GM21381 (cell line): Measurements from ENCODE around the gene USP46.

ENCODE experiments used
- ATAC-seq: cut with Tn5 transposase; IDR thresholded peaks from one replicate; pipeline ENCODE4 v1.9.1; 2021; ENCODE audit warnings: mild to moderate bottlenecking, moderate library complexity; ENCODE audit not compliant: unreplicated experiment

The USP46 gene

DNA sequence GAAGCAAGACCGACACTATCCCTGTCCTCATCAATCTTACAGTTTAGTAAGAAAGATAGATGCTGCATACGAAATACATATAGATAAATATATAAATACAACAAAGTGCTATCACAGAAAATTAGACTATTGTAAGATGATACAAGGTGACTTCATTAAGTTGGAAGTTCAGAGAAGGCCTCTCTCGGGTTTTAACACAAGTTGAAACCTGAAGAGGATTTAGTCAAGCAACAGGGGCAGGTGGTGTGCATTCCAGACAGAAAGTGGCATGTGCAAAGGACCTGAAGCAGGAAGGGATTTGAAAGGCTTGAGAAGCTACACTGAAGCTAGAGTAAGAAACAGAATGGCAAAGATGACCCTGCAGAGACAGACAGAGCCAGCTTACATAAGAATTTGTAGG lies 36.5 kb downstream of the USP46 start:
- no peak for ATAC-seq

DNA sequence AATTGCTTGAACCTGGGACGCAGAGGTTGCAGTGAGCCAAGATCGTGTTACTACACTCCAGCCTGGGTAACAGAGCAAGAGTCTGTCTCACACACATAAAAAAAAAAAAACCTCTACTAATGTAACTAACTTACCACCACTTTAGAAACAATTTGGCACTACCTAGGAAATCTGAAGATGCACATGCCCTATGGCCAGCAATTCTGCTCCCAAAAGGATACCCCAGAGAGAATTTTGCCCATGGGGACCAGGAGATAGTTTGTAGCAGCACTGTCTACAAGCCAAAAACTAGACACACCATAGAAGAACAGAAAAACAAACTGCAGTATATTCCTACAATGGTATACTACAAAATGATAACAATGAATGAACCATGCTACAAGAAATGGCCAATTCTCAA lies 37.5 kb downstream of the USP46 start:
- ATAC-seq, result no peak

DNA sequence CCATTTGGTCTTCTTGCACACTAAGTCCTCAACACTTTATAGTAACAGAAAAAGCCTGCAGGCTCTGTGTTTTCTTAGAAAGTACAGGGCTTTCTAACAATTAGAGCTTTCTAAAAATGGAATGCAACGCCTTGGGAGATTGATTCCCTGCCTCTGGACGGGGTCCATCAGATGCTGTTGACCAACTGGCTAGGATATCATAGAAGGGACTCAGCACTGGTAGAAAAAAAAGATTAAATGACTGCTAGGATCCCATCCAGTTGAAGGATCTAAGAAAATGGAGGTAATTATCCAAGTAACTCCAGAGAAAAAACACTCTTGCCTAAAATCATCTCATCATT lies 39.5 kb downstream of the USP46 start:
- no peak for ATAC-seq

DNA sequence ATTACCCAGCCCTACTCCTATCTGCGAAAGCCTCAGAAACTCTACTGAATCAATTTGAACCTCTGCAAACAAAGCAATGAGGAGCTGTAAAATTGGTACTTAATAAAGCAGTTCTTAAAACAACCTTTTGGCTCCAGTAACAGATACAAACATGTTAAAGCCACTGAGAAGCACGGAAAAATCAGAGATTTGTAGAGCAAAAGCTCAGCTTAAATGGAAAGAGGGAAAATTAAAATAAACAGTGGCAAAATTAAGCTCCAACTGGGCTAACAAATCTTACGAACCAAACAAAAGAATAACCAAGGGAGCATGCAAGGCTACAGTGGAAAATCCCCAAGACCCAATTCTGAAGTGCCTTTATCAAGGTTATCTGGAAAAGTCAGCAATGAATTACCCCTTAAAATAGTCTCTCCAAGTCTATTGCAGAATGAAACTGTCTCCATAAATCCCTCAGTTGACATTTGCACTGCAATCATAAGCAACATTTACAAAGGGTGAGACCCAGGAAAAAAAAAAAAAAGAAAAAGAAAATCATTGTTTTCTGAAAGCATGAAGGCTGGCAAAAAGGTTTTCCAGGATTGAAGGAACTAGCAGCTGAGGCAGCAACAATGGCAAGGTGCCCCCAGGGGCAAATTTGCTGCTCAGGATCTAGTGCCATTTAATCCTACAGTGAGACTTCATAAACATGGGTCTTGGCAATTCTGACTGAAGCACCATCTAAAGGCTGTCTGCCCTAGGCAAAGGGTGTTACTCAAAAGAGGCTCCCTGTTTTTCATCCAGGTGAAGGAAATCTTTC lies 40.1 kb downstream of the USP46 start:
- ATAC-seq, result no peak

DNA sequence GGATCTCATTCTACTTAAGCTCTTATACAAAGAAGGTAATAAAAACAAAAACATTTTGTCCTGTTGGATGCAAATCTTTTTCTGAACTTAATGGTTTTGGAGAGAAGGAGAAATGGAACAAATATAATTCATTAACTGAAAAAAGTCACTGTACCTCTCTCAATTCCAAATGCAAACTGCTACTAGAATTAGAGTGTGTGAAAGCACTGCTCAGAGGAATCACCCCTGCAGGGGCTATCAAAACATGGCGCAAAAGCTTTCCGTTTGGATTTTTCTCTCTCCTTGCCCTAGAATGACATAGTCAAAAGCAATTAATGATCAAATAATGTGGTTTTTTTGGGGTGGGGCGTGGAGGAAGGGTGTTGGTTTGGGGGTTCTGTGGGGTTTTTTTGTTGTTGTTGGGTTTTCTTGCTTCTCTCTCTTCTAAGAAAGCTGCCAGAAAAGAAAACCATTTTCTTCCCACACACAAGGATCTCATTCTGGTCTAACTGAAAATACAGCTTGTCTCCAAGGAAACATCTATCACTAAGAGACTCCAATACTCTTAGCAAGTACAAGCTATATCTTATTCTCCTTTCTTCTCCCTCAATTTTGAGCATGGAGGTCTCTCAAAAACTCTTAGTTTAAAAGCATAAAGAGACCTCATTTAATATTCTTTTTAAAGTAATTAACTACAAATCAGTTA lies 41.6 kb downstream of the USP46 start:
- ATAC-seq, result no peak

DNA sequence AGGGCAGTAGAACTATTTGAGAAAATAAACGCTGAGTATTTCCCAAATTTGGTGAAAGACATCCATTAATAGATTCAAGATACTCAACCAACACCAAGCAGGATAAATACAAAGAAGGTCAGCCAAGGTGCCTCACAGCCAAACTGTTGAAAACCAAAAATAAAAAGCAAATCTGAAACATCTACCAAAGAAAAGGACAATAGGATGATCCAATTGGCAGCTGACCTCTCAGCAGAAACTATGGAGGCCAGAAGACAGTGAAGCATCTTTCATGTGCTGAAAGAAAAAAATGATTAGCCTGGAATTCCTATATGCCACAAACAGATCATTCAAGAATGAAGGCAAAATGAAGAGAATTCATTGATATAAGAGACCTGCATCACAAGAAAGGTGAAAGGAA lies 44.9 kb downstream of the USP46 start:
- no peak for ATAC-seq

DNA sequence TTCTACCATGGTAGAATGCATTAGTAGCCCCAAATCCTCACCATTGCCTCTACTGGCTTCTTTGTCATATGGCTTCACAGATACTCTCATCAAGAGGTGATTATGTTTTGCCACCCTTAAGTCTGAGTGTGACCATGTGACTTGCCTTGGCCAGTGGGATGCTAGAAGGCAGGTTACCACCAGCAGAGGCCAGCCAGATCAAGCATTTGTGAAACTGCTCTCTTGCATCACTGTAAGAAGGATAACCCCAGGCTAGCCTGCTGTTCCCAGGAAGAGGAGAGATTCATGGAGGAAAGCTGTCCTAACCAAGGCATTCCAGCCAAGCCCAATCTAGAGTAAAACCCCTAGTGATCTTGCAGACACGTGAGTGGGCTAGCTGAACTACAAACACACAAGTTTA lies 46.8 kb downstream of the USP46 start:
- no peak for ATAC-seq

DNA sequence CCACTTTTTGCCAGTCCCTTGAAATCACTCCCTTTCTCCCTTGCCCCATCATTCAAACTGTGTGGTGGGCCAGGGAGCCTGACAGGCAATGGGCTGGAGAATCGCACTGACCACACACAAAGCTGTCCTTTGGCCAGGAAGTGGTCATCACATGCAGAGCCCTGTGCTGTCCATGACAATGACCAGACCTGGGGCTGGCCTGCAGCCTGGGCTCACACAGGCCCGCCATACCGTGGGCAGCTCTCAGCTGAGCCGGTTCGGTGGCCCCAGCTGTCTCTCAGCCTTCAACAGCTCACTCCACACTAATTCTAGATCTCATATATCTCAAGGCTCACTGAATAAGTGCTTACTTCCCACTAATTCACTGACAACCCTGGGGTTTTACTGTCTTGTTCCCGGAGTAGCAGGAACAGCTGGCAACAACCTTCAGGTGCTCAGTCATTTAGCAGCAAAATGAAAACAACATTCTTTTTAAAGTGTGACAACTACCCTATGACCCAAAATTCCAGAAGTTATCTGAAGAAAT lies 48.0 kb downstream of the USP46 start:
- ATAC-seq, result no peak

DNA sequence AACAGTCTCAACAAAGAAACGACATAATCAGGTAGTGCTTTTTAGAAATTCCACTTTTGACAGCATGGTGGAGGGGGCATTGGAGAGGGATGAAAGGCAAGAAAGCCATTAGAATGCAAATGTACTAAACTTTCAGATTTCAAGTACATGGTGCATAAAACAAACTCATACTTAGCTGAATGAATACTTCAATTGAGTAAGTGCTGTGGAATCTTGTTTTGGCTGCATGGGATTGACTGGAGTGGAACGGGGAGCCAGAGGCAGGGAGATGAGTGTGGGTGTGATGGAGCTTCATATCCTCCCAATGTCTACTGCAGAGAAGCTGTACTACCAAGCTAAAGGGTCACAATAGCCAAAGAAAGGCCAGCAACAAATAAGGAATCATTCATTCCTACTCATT lies 52.4 kb downstream of the USP46 start:
- no peak for ATAC-seq

DNA sequence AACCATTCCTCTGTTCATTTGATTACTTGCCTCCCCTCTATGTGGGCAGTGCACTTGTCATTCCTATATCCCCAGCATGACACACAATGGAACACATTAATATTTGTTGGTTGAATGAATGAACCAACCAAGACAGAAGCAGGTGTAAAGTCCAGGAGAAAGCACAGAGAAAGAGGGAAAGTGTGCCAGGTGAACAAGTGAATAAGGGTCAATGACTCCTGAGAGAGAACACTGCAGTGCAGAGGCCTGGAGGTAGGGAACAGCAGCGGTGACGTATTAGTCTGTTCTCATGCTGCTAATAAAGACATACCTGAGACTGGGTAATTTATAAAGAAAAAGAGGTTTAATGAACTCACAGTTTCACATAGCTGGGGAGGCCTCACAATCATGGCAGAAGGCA lies 53.1 kb downstream of the USP46 start:
- no peak for ATAC-seq

DNA sequence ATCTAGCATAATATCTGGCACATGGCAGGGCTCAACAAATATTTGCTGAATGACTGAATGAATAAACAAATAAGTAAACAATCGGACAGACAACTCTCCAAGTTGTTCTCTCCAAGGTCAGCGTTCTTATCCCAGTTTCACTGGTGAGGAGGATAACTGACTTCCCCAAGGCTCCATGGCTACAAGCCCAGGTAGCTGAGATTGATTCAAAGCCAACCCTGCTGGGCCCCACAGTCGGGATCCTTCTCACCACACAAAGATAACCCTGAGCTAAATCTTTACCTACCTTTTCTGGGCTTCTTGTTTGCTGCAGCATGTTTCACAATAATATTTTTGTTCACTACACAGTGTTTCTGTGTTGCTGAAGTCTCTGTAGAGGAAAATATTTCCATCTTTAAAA lies 54.9 kb downstream of the USP46 start:
- no peak for ATAC-seq

DNA sequence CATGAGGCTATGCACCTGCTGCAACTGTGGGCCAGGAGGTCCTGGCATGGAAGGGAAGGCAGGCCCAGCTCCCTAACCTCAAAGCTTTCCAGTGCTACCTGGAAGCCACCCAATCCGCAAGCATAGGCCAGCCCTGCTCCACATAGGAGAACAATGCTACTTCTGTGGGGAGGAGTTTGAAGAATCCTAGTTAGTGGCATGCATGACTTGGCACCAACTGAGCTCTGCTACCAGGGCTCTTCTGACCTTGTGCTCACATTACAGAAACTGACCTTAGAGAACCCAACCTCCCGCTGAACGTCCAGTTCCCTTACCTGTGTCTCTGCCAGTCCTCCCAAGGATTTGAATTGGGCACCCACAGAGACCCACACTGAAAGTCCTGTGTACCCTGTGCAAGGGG lies 58.8 kb downstream of the USP46 start:
- ATAC-seq, result no peak

DNA sequence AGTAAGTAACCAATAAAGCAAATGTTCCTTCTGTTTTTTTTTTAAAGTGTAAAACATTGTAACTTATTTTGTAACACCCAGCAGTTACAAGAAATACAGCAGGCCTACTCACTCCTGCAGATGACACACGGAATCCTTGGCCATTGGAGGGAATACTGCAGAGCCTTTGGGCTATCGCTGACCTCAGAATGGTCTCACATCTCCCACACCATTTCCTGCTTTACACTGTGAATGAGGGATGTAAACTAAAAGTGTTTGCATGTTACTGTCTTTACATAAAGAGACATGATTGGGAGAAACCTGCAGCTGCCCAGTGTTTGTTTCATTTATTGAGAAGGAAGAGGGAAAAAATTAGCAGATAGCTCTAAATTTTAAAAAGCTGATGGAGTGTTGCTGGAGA lies 64.1 kb downstream of the USP46 start:
- ATAC-seq, result no peak

DNA sequence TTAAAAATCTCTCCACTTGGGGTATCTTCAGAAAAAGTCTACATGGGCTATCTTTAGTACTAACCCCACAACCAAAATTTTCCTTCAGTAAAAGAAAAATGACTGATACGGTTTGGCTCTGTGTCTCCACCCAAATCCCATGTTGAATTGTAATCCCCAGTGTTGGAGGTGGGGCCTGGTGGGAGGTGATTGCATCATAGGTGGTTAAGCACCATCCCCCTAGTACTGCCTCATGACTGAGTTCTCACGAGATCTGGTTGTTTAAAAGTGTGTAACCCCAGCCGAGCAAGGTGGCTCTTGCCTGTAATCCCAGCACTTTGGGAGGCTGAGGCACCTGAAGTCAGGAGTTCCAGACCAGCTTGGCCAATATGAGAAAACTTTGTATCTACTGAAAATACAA lies 66.8 kb downstream of the USP46 start:
- no peak for ATAC-seq

DNA sequence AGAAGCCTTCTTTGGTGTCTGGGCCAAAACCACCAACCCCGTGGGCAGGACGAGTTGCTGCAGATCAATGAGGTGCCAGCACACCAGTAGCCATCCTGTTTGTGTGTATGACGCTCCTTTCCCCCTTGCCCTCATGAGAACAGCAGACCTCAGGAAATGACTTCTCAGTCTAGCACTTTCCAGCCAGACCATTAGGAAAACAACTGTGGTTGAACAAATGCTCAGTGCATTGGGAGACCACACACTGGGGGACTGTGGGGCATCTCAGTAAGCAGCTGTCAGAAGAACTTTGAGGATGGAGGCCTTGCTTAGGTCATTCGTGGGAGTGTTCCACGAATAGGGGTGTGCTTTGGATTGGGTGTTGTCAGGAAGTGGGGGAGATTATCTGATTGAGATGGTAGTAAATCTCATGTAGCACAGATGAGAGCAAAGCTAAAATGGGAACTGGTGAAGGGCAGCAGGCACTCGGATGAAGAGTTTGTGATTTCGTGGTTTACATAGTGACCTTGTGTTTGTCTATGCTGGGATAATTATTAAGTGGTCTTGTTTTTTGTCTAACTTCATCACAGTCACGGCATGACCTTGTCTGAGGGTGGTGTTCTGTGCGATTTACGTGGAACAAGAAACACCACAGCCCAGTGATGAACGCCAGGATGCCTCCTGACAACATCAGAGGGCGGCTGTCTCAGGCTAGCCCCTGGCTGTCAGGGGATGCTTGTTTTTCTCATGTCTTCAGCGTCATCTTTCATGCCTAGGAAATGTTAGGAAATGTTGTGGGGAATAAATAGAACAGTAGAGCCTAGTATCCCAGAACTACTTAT lies 70.1 kb downstream of the USP46 start:
- ATAC-seq, result no peak

DNA sequence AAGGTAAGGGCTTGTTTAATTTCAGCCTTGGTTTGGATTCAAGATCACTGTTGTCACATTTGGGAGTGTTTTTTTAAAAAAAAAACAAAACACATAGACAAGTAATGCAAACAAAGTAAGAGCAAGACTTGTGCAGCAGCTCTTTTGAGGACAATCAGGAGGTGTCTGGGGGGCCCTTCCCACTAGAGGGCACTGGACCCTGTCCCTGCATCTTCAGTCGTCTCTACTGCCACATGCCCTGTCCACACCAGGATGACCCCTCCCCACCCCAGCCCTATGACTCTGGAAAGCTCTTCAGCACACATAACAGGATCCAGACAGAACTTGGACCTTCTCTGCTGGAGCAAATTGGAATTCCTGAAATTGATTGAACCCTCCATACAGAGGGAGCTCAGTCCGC lies 71.0 kb downstream of the USP46 start:
- ATAC-seq, result no peak

DNA sequence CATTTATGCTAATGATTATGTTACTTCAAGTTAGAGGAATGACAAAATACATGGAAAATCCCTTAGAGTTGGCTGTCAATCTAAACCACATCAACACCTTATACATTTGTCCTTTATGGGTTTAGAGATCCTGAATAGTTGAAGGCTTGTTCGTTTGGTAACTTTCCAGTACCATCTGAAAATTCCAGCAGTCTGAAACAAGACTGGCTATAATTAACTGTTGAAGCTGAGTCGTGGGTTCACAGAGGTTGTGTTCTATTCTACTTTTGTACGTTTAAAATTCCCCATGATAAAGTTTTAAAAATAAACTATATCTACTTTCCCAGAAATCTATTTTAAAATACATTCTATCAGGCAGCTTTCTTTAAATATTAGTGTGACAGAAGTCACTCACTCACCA lies 73.0 kb downstream of the USP46 start:
- ATAC-seq, result no peak

DNA sequence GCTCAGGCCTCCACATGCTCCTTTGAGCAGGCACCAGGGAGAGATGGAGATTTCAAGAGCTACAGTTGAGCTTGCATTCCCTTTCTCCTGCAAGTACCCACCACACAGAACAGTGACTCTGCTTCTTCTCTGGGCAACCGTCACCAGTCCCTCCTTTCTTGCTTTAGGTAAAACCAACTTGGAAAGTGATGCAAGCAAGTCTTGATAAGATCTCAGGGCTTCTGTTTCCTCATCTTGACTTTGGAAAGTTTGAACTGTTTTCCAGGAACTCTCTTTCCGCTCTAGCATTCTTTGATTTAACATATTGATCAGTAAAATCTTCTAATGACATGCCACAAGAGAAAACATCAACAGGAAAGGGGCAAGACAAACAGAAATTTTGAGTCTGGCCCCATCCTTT lies 73.7 kb downstream of the USP46 start:
- ATAC-seq, result no peak

DNA sequence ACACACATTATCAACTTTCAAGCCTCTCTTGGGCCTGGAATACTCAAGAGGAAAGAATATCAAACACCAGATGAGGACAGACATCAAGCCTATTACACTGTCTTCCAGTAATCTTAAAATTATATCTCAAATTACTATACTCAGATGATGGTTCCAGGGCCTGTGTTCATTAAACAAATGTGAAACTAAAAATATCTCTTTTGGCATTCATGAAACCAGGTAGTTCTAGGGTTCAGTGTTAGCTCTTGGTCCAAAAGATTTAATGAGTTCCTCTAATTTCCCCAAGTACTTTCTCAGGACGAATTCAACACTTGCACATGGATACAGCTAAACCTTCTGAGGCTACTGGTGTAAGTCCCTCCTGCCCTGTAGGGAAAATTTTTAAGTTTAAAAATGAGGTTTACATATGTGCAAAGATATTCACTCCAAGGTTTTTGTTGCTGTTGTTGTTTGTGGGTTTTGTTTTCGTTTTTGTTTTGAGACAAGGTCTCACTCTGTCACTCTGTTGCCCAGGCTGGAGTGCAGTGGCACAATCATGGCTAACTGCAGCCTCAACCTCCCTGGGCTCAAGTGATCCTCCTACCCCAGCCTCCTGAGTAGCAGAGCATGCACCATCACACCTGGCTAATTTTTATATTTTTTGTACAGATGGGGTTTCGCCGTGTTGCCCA lies 79.4 kb downstream of the USP46 start:
- no peak for ATAC-seq

DNA sequence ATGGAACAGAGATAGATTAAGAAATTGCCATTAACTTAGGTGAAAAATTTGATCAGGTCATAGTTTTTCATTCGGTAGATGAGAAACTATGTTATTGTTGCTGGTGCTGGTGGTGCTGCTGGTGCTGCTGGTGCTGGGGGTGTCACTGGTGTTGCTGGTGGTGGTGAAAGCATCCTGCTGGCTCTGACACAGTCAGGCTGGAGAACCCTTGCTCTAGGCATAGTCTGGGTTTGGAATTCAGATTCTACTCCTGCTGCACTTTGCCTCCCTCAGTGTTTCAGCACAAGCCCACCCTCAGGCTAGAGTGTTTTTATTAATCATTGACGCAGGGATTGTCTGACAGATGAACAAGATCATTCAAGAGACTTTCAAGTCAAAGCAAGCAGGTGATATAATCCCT lies 80.2 kb downstream of the USP46 start:
- no peak for ATAC-seq

DNA sequence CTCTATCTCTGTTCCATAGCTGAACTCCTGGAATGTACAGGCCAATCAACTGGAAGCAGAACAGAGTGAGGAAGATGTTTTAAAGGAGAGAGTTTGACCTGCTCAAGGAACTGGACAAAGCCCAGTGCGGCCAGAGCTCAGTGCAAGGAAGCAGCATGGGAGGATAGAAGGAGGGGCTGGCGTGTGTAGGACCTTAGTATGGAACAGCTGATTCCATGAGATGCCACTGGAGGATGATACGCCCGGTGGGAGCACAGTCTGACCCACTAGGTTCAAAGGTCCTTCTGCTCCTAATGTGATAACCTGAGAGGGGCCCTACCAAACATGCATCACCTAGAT lies 81.5 kb downstream of the USP46 start:
- no peak for ATAC-seq
